GM23248 (cell line): ENCODE data around the gene CLTB.

Experiments
- EZH2 ChIP-seq: fragments of 200-600 bp; sonication (generic); IDR thresholded peaks from 2 replicates; pipeline ENCODE4 v1.6.1; 2018; ENCODE audit warnings: antibody characterized with exemption, mild to moderate bottlenecking; ENCODE audit not compliant: insufficient read depth, poor library complexity, severe bottlenecking
- EZH2phosphoT487 ChIP-seq: fragments of 200-600 bp; sonication (generic); IDR thresholded peaks from 2 replicates; pipeline ENCODE4 v1.6.1; 2018; ENCODE audit warnings: antibody characterized with exemption, moderate library complexity, mild to moderate bottlenecking, low read depth; ENCODE audit not compliant: insufficient read depth

- TF ChIP-seq EZH2 (no peak), EZH2phosphoT487 (no peak)
Measured at GRCh38 chr5:176379881-176380280, 36.5 kb downstream of the CLTB start.
